Measurements from ENCODE around the gene TUBB2A.

TUBB2A gene

DNA sequence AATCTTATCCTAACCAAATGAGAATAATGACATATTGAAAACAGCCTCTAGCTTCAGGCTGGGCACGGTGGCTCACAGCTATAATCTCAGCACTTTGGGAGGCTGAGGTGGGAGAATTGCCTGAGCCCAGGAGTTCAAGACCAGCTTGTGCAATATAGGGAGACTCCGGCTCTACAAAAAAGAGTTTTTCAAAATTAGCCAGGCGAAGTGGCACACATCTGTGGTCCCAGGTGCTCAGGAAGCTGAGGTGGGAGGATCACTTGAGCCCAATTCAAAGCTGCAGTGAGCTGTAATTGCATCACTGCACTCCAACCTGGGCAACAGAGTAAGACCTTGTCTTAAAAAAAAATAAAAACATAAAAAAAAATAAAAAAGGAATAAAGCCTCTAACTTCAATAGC lies 4.7 kb downstream of the TUBB2A start:
- TF ChIP-seq, protein P1, sequence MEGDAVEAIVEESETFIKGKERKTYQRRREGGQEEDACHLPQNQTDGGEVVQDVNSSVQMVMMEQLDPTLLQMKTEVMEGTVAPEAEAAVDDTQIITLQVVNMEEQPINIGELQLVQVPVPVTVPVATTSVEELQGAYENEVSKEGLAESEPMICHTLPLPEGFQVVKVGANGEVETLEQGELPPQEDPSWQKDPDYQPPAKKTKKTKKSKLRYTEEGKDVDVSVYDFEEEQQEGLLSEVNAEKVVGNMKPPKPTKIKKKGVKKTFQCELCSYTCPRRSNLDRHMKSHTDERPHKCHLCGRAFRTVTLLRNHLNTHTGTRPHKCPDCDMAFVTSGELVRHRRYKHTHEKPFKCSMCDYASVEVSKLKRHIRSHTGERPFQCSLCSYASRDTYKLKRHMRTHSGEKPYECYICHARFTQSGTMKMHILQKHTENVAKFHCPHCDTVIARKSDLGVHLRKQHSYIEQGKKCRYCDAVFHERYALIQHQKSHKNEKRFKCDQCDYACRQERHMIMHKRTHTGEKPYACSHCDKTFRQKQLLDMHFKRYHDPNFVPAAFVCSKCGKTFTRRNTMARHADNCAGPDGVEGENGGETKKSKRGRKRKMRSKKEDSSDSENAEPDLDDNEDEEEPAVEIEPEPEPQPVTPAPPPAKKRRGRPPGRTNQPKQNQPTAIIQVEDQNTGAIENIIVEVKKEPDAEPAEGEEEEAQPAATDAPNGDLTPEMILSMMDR (IDR thresholded peaks at IDR 0.05; ENCODE audit: low read length, missing control alignments) = no peak
- no peak for DNase-seq (ENCODE audit: low read depth)
- H3K4me3 ChIP-seq (replicated peaks; ENCODE audit: low read depth, low read length) = no peak overlapping the region

DNA sequence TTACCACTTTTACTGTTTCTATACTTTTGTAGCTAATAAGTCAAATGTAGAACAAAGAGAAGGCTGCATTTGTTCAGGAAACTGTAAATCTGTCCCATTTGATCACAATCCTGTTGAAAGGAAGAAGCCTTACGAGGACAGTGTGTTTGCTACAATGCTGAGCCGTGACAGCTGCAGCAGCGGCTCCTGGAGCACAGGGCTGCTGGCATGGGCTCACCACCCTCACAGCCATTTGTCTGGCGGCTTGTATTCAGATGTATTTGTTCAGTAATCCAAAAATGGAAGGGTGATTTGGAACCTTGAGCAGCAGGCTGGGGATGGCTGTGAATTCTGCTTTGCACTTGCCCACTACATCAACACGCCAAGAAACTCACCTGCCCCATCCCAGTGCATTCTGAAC lies 5.7 kb downstream of the TUBB2A start:
- DNase-seq (ENCODE audit: low read depth) = no peak
- TF ChIP-seq, protein P1 (IDR thresholded peaks at IDR 0.05; ENCODE audit: low read length, missing control alignments) = no peak

GRCh38 chr6:3147914-3148757 lies 9.2 kb downstream of the TUBB2A start:
- H3K4me3 ChIP-seq (replicated peaks; ENCODE audit: low read depth, low read length) = no peak overlapping the region
- TF ChIP-seq, protein P1 (IDR thresholded peaks at IDR 0.05; ENCODE audit: low read length, missing control alignments) = no peak
- DNase-seq (ENCODE audit: low read depth) = no peak

More for the DNA sequence above, 5.7 kb downstream of the TUBB2A start:
- no peak overlapping the region for H3K4me3 ChIP-seq (replicated peaks; ENCODE audit: low read depth, low read length)

DNA sequence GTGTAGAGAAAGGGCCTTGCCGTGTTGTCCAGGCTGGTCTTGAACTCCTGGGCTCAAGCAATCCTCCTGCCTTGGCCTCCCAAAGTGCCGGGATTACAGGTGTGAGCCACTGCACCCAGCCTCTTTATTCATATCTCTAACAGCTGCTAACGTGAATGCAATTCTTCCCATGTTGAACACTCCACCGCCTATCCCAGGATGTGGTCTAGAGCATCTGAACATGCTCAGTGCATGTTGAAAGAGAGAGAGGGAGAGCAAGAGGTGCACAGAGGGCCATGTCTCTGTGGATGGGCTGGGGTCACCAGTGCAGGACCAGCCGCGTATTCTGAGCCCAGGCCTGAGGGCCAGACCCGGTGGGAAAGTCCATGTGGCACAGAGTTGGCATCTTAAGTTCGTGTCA lies 12.8 kb downstream of the TUBB2A start:
- H3K4me3 ChIP-seq (replicated peaks; ENCODE audit: low read depth, low read length) = no peak overlapping the region
- DNase-seq (ENCODE audit: low read depth) = no peak
- TF ChIP-seq, protein P1 (IDR thresholded peaks at IDR 0.05; ENCODE audit: low read length, missing control alignments) = no peak

DNA sequence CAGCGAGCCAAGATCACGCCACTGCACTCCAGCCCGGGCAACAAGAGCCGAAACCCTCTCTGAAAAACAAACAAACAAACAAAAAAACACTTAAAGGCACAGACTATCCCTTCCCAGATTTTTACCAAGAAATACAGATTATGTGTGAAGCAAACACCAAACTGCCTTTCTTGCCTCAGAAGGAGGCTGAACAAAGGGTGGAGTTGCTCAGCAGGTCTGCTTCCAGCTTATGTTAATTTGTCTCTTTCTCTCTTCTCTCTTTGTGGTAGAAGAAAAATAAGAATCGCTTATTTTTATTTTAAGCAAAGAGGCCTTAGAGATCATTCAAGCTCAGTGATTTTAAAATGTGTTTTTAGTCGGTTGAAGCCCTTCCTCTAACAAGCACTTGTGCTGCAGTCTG lies 14.2 kb downstream of the TUBB2A start:
- TF ChIP-seq, protein P1 (IDR thresholded peaks at IDR 0.05; ENCODE audit: low read length, missing control alignments) = no peak
- DNase-seq (ENCODE audit: low read depth) = no peak
- H3K4me3 ChIP-seq (replicated peaks; ENCODE audit: low read depth, low read length) = no peak overlapping the region

GRCh38 chr6:3142536-3142935 lies 14.8 kb downstream of the TUBB2A start:
- H3K4me3 ChIP-seq (replicated peaks; ENCODE audit: low read depth, low read length) = no peak overlapping the region
- no peak for DNase-seq (ENCODE audit: low read depth)
- TF ChIP-seq, protein P1 (IDR thresholded peaks at IDR 0.05; ENCODE audit: low read length, missing control alignments) = no peak

GRCh38 chr6:3140201-3140600 lies 17.1 kb downstream of the TUBB2A start:
- H3K4me3 ChIP-seq (replicated peaks; ENCODE audit: low read depth, low read length) = no peak overlapping the region
- no peak for DNase-seq (ENCODE audit: low read depth)
- TF ChIP-seq, protein P1 (IDR thresholded peaks at IDR 0.05; ENCODE audit: low read length, missing control alignments) = no peak
